K562 (cell line): ENCODE data around the gene SZT2. TPM values are rescaled to one million over a fixed set of nuclear protein-coding genes. Genes with fewer than 3 reads are reported as not detected.

Experiments used
- ATAC-seq: fragments of 200-7000 bp; cut with Tn5 transposase; 3 replicates; pipeline ENCODE4 v1.9.1; 2020; ENCODE audit warnings: moderate library complexity
- BruUV-seq: library from RNA; stranded (reverse); fragments of 400-500 nt; replicated peaks from 2 replicates; lab custom pipeline; 2021; lab: Mats Ljungman, UMichigan
- CTCF ChIA-PET: fragments of 300-600 bp; formaldehyde crosslinking; extraction: SDS; loops from one replicate; lab custom pipeline; 2021; ENCODE audit warnings: low intra/inter-chr PET ratio; lab: Yijun Ruan, JAX
- POLR2A ChIA-PET: fragments of 300-600, 350-650 bp; sonication (Branson Sonifier 250); formaldehyde crosslinking; extraction: SDS; loops from one replicate; lab custom pipeline; 2021; ENCODE audit warnings: antibody characterized with exemption, inconsistent platforms; lab: Yijun Ruan, JAX
- DNase-seq, 4 experiments: peaks; one replicate each; pipeline versions ENCODE4 v3.0.0 to v3.0.0-alpha.2; 2011 to 2018; ENCODE audit warnings: low spot score in 3 of 4, mixed read lengths in 3 of 4; ENCODE audit errors: extremely low read depth in 1 of 4
- FAIRE-seq: peaks from 2 replicates; lab custom pipeline; 2011; peaks lifted over from hg19 to GRCh38; lab: Jason Lieb, UNC
- H2AFZ ChIP-seq: 2 replicates; pipeline ENCODE4 v1.6.0; 2011; ENCODE audit warnings: low read depth, low read length, control low read depth, inconsistent platforms
- H3K27ac ChIP-seq: fragments of 200-600 bp; 3 replicates; pipeline ENCODE4 v1.8.0; 2011; ENCODE audit warnings: low read depth, mild to moderate bottlenecking, control low read depth, inconsistent platforms, low read length, moderate library complexity, mixed read lengths; ENCODE audit errors: extremely low read depth
- H3K27me3 ChIP-seq, 2 experiments: fragments of 300-600 bp in 1 of 2; 2 replicates in 1 of 2; 3 replicates in 1 of 2; pipeline versions ENCODE4 v1.6.0 to v1.8.0; 2011; ENCODE audit warnings: inconsistent platforms in 2 of 2, low read length in 2 of 2, mild to moderate bottlenecking in 1 of 2, mixed read lengths in 1 of 2, moderate library complexity in 1 of 2; ENCODE audit not compliant: control insufficient read depth in 2 of 2, insufficient read depth in 2 of 2
- H3K36me3 ChIP-seq: fragments of 300-600 bp; 3 replicates; pipeline ENCODE4 v1.8.0; 2011; ENCODE audit warnings: mild to moderate bottlenecking, low read length, inconsistent platforms; ENCODE audit not compliant: control insufficient read depth, insufficient read depth
- H3K4me1 ChIP-seq, 2 experiments: fragments of 200-600 bp in 1 of 2; replicated peaks in 1 of 2; 2 replicates in 1 of 2; 3 replicates in 1 of 2; pipeline versions ENCODE4 v1.5.1 to v1.8.0; 2011; ENCODE audit warnings: inconsistent platforms in 2 of 2, low read length in 2 of 2, mild to moderate bottlenecking in 1 of 2, mixed read lengths in 1 of 2, moderate library complexity in 1 of 2; ENCODE audit not compliant: control insufficient read depth in 2 of 2, insufficient read depth in 2 of 2
- H3K4me2 ChIP-seq: 2 replicates; pipeline ENCODE4 v1.6.1; 2011; ENCODE audit warnings: low read length, control low read depth, inconsistent platforms, mixed read lengths; ENCODE audit not compliant: insufficient read depth
- H3K4me3 ChIP-seq: fragments of 200-600 bp; sonication (generic), shearing (Covaris generic); 2 replicates; pipeline ENCODE4 v1.5.1; 2016; ENCODE audit warnings: control low read depth, inconsistent platforms
- H3K79me2 ChIP-seq: fragments of 200-600 bp; 3 replicates; pipeline ENCODE4 v1.8.0; 2011; ENCODE audit warnings: low read length, inconsistent platforms; ENCODE audit not compliant: control insufficient read depth, insufficient read depth
- H3K9ac ChIP-seq, 2 experiments: 2 replicates each; pipeline versions ENCODE4 v1.6.0 to v1.6.1; 2011; ENCODE audit warnings: low read depth in 2 of 2, low read length in 2 of 2, control low read depth in 1 of 2, inconsistent platforms in 1 of 2, mild to moderate bottlenecking in 1 of 2, mixed read lengths in 1 of 2; ENCODE audit not compliant: insufficient read depth in 1 of 2
- H3K9me1 ChIP-seq: one replicate; pipeline ENCODE4 v1.6.0; 2011; ENCODE audit warnings: inconsistent platforms, mild to moderate bottlenecking, low read length, moderate library complexity; ENCODE audit not compliant: control insufficient read depth, insufficient read depth
- H3K9me3 ChIP-seq: replicated peaks from 2 replicates; pipeline ENCODE4 v1.5.1; 2011; ENCODE audit warnings: low read depth, low read length, inconsistent platforms; ENCODE audit not compliant: control insufficient read depth, insufficient read depth
- H4K20me1 ChIP-seq: replicated peaks from 2 replicates; pipeline ENCODE4 v1.6.1; 2011; ENCODE audit warnings: low read length, inconsistent platforms, mixed read lengths; ENCODE audit not compliant: control insufficient read depth, insufficient read depth
- CTCFL ChIP-seq: IDR thresholded peaks from 2 replicates; pipeline ENCODE4 v1.6.1; 2011; ENCODE audit warnings: borderline replicate concordance, low read depth, mild to moderate bottlenecking, moderate library complexity, low read length; ENCODE audit not compliant: insufficient read depth, poor library complexity, severe bottlenecking
- FIP1L1 ChIP-seq: fragments of 200-400 bp; formaldehyde crosslinking; IDR thresholded peaks from 2 replicates; pipeline ENCODE4 v1.6.1; 2018; ENCODE audit warnings: mild to moderate bottlenecking, low read depth, low read length; ENCODE audit not compliant: poor library complexity, severe bottlenecking
- ILF3 ChIP-seq: fragments of 450-650 bp; IDR thresholded peaks from 2 replicates; pipeline ENCODE4 v1.6.1; 2018; ENCODE audit warnings: antibody characterized with exemption, mild to moderate bottlenecking, moderate library complexity, borderline replicate concordance
- SP2 ChIP-seq: IDR thresholded peaks from 2 replicates; pipeline ENCODE4 v1.6.1; 2011; ENCODE audit warnings: mild to moderate bottlenecking, low read depth, low read length, moderate library complexity; ENCODE audit not compliant: poor library complexity, severe bottlenecking; ENCODE audit errors: extremely low read depth
- TCF3 ChIP-seq: sonication (generic); formaldehyde crosslinking; IDR thresholded peaks from 2 replicates; pipeline ENCODE4 v1.4.0; 2020; ENCODE audit warnings: mild to moderate bottlenecking, missing genetic modification reagents
- ZNF316 ChIP-seq: fragments of 450-650 bp; IDR thresholded peaks from 2 replicates; pipeline ENCODE4 v1.6.1; 2016
- ZNF584 ChIP-seq: fragments of 200-800 bp; sonication (Bioruptor generic); IDR thresholded peaks from 2 replicates; pipeline ENCODE4 v1.6.1; 2016; ENCODE audit warnings: low read depth, mild to moderate bottlenecking, missing genetic modification characterization, missing compliant biosample characterization
- WGBS: fragments of 100-300 bp; shearing (Covaris generic); methylation state at CpG from one replicate; pipeline ENCODE4 v1.1.6; 2016; ENCODE audit warnings: low coverage, mixed read lengths; ENCODE audit not compliant: insufficient coverage; ENCODE audit errors: missing lambda C conversion rate; 5-methylcytosine and 5-hydroxymethylcytosine counted together
- in situ Hi-C: fragments of 300-500 bp; cut with MboI; formaldehyde crosslinking; loops from 4 replicates; pipeline ENCODE4 v1.15.0; 2018; ENCODE audit warnings: inconsistent platforms, mixed read lengths
- intact Hi-C: fragments of 100-400 bp; cut with micrococcal nuclease; formaldehyde crosslinking; loops from 2 replicates; pipeline ENCODE4 v1.14.2; 2022
- polyA plus RNA-seq, 8 experiments: library from polyadenylated mRNA; depleted of rRNA in 4 of 8; stranded (reverse) in 5 of 8; unstranded in 3 of 8; fragments of >200 nt; fragmentation: Nextera tagmentation in 2 of 8; fragmentation: Illumina TruSeq in 1 of 8; extraction: Ambion mirVana in 2 of 8; extraction: Trizol in 1 of 8; gene quantifications; 2 replicates each; pipeline versions ENCODE4 v1.2.1 to v1.2.3, GENCODE V29; 2011 to 2014; ENCODE audit warnings: inconsistent platforms in 1 of 8, missing spikeins in 1 of 8
- total RNA-seq, 7 experiments: library from RNA; depleted of rRNA in 6 of 7; stranded (reverse); fragments of >200 nt in 6 of 7; fragmentation: Illumina TruSeq in 2 of 7; extraction: Trizol in 2 of 7; gene quantifications; 2 replicates each; pipeline versions ENCODE4 v1.2.1 to v1.2.3, GENCODE V29; 2011 to 2021; ENCODE audit warnings: low replicate concordance in 1 of 7

The SZT2 gene
- total and polyA plus RNA-seq, 9 of the 15 experiments (the other 6 are each of a cell fraction or from before 2014, with no cell fraction given) = 0.88 to 31.0 (median 12.8) TPM

- Histone ChIP-seq H3K9me3 (no peaks in the 10 kb centered on the region), H3K4me1 (no peaks in the 10 kb centered on the region), H3K36me3 (no peaks in the 10 kb centered on the region), H3K9me1 (no peaks in the 10 kb centered on the region), H3K79me2 (no peaks in the 10 kb centered on the region), H3K9ac (no peak overlapping the region), H3K4me2 (no peak overlapping the region), H2AFZ (no peak overlapping the region), H3K27me3 (peaks cover 0 to 4% of the 10 kb centered on the region in 2 experiments; a peak in 2 of 5 replicates), H3K27ac (no peak overlapping the region), H3K4me3 (no peak overlapping the region), H4K20me1 (no peaks in the 10 kb centered on the region)
- intact Hi-C loops = no loop called here
- DNase-seq (no peak), FAIRE-seq (no peak), ATAC-seq (no peak)
- 7% methylated on average over 2 of the region's 2 CpGs for WGBS
- in situ Hi-C loops = no loop called here
- peak; percentile 32; the same call in 1 of the 2 replicates for TF ChIP-seq ZNF316
- no peak for TF ChIP-seq CTCFL
- ChIA-PET POLR2A (interaction anchor here (1.4 kb wide), 1 partner anchor 19 kb away, joined by 5 read pairs; no protein-coding TSS in a partner anchor), CTCF (no interaction called here)
- no TSS peak for BruUV-seq
These were observed 91.8 kb downstream of the SZT2 start for GRCh38 chr1:43481491-43481890.

- intact Hi-C loops (no loop called here), in situ Hi-C loops (no loop called here)
- no TSS peak for BruUV-seq
- Histone ChIP-seq H3K9ac (no peak overlapping the region), H3K27ac (no peak overlapping the region), H2AFZ (no peak overlapping the region), H3K4me3 (no peak overlapping the region), H3K36me3 (no peaks in the 10 kb centered on the region), H3K9me3 (no peaks in the 10 kb centered on the region), H3K27me3 (peaks cover 0 to 4% of the 10 kb centered on the region in 2 experiments; a peak in 2 of 5 replicates), H4K20me1 (no peaks in the 10 kb centered on the region), H3K79me2 (no peaks in the 10 kb centered on the region), H3K4me2 (no peak overlapping the region), H3K4me1 (no peaks in the 10 kb centered on the region), H3K9me1 (no peaks in the 10 kb centered on the region)
- DNase-seq (no peak), FAIRE-seq (no peak), ATAC-seq (no peak)
- ChIA-PET POLR2A (interaction anchor here (0.7 to 1.4 kb wide), 2 partner anchors 18 to 593 kb away, joined by 4 to 5 read pairs; no protein-coding TSS in a partner anchor), CTCF (interaction anchor here (0.5 kb wide), 1 partner anchor 348 kb away, joined by 3 read pairs; no protein-coding TSS in a partner anchor)
- WGBS = 0% methylated on average over 1 of the region's 1 CpG
- no peak for TF ChIP-seq FIP1L1
- no peak for TF ChIP-seq ILF3
- no peak for TF ChIP-seq ZNF584 (CRISPR knock-in tag)
- TF ChIP-seq TCF3 (CRISPR knock-in tag) = no peak
- no peak for TF ChIP-seq SP2
These were observed 92.5 kb downstream of the SZT2 start for GRCh38 chr1:43482215-43482614.
